Thyroid gland (tissue), 4 donors: Measurements from ENCODE around the gene ALDH2. TPM values are rescaled to one million over a fixed set of nuclear protein-coding genes. Genes with fewer than 3 reads are reported as not detected.
"Not testable (repeated sequence)": the region's sequence is repeated elsewhere in the genome, so short reads cannot be mapped to it uniquely, and the experiment has no call there.

ENCODE experiments used
- DNase-seq, 2 donors: peaks; one replicate each; pipeline ENCODE4 v3.0.0-alpha.2; 2019
- H3K27ac ChIP-seq, 3 donors: fragments of 200-600 bp; sonication (generic); 1 replicate in 2 of 3; 2 replicates in 1 of 3; pipeline ENCODE4 v1.5.1; 2016 to 2019; ENCODE audit warnings: mild to moderate bottlenecking in 1 of 3, moderate library complexity in 1 of 3
- H3K27me3 ChIP-seq: fragments of 200-600 bp; sonication (generic); one replicate; pipeline ENCODE4 v1.5.1; 2019
- H3K36me3 ChIP-seq, 2 donors: fragments of 200-600 bp; sonication (generic); one replicate each; pipeline ENCODE4 v1.5.1; 2016 to 2019
- H3K4me1 ChIP-seq, 2 donors: fragments of 200-600 bp; sonication (generic); one replicate each; pipeline ENCODE4 v1.5.1; 2017 to 2019
- H3K4me3 ChIP-seq, 3 donors: fragments of 200-600 bp; sonication (generic); replicated peaks in 1 of 3; 1 replicate in 2 of 3; 2 replicates in 1 of 3; pipeline ENCODE4 v1.5.1; 2016; ENCODE audit warnings: mild to moderate bottlenecking in 1 of 3
- H3K9me3 ChIP-seq: fragments of 200-600 bp; sonication (generic); one replicate; pipeline ENCODE4 v1.5.1; 2017
- POLR2A ChIP-seq, 2 donors: fragments of 450-650 bp; IDR thresholded peaks; one replicate each; pipeline ENCODE4 v1.6.1; 2017; ENCODE audit warnings: antibody characterized with exemption in 2 of 2, mild to moderate bottlenecking in 2 of 2, moderate library complexity in 1 of 2
- WGBS, 2 donors: methylation state at CpG; one replicate each; pipeline ENCODE4 v1.1.5; 2017; 5-methylcytosine and 5-hydroxymethylcytosine counted together
- intact Hi-C: fragments of 100-400 bp; cut with DNase I; formaldehyde crosslinking; loops from one replicate; pipeline ENCODE4 v1.15.1; 2023
- total RNA-seq, 4 donors: library from RNA; depleted of rRNA; stranded (reverse); fragments of >200 nt; gene quantifications; one replicate each; pipeline ENCODE4 v1.2.3, GENCODE V29; 2016
- TF ChIP-seq, protein P1 (sequence below), 6 experiments: fragments of 200-600 bp in 3 of 6; fragments of 450-650 bp in 3 of 6; sonication (generic) in 3 of 6; IDR thresholded peaks; one replicate each; pipeline ENCODE4 v1.5.1; 2016 to 2019; ENCODE audit warnings: antibody characterized with exemption in 6 of 6, mild to moderate bottlenecking in 2 of 6, inconsistent platforms in 1 of 6, moderate library complexity in 1 of 6

The ALDH2 gene
- total RNA-seq, 4 donors from 2014 or later, result 90.7 to 112 (median 97.8) TPM

DNA sequence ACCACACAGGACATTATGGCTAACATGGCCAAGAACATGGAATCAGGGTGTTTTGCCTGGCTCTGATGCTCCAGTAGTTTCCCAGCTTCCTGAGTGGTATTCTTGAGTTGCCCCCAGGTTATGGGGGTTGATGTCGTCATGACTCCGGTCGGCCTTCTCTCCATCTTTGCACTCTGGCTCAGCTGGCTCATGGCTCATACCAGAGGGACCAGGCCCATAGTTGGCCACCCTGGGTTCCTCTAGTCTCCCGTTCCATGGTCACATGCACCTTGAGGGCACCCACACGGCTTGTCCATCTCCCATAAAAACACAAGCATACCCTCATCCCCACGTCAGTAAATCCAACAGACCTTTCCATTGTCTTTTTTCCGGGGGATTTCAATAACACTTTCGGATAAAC, 51.6 kb downstream of the ALDH2 start:
- no peaks in the 10 kb centered on the region for H3K36me3 ChIP-seq
- H3K9me3 ChIP-seq, result no peaks in the 10 kb centered on the region
- intact Hi-C loops, result loop anchor here (10.0 kb wide), 1 partner anchor 134 kb away; the partner anchor contains the start of genes ACAD10 and BRAP
- H3K4me3 ChIP-seq, result no peak overlapping the region
- TF ChIP-seq, protein P1, sequence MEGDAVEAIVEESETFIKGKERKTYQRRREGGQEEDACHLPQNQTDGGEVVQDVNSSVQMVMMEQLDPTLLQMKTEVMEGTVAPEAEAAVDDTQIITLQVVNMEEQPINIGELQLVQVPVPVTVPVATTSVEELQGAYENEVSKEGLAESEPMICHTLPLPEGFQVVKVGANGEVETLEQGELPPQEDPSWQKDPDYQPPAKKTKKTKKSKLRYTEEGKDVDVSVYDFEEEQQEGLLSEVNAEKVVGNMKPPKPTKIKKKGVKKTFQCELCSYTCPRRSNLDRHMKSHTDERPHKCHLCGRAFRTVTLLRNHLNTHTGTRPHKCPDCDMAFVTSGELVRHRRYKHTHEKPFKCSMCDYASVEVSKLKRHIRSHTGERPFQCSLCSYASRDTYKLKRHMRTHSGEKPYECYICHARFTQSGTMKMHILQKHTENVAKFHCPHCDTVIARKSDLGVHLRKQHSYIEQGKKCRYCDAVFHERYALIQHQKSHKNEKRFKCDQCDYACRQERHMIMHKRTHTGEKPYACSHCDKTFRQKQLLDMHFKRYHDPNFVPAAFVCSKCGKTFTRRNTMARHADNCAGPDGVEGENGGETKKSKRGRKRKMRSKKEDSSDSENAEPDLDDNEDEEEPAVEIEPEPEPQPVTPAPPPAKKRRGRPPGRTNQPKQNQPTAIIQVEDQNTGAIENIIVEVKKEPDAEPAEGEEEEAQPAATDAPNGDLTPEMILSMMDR (IDR thresholded peaks at IDR 0.05), result no peak
- TF ChIP-seq POLR2A (IDR thresholded peaks at IDR 0.05), result no peak
- H3K27me3 ChIP-seq, result no peaks in the 10 kb centered on the region
- DNase-seq, result no peak
- H3K4me1 ChIP-seq, result peaks cover 10% of the 10 kb centered on the region in 2 donors
- WGBS, 2 donors, result 88 to 92% methylated on average over 8 of the region's 8 CpGs
- H3K27ac ChIP-seq, result no peak overlapping the region

DNA sequence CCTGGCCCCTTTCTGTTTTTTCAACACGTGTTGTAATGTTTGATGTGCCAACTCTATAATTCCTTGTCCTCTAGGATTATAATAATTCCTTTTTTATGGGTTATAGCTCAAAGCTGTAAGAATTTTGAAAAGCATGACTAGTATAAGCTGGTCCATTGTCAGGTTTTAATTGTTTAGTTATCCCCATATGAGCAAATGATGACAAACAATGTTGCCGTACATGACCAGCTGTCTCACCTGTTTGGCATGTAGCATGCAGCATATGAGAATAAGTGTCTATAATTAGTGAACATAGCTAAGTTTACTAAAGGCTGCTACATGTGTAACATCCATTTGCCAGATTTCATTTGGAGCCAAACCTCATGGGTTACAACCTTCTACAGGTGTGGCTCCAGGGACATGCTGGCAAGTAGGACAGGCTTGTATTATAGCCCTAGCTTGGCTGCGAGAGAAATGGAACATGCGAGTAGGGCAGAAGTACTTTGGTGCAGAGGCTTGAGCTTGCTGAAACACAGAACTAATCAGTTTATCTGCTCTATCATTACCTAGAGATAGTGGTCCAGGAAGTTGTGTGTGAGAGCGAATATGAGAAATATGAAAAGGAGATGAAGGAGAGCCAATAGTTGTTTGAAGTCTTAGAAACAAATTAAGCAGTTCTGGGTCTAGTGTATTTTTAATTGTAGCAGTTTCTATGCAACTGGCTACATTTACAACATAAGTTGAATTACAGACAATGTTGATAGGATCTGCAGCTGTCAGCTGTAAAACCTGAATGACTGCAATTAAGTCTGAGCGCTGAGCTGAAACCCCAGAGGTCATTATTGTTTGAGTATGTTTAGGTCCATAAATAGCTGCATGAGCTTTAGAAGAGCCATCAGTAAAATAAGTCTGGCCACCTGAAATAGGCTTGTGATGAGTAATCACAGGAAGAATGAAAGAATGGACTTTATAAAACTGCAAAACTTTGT, 52.7 kb downstream of the ALDH2 start:
- H3K27ac ChIP-seq, result no peak overlapping the region
- peaks cover 10% of the 10 kb centered on the region in 2 donors for H3K4me1 ChIP-seq
- DNase-seq, result no peak
- no peaks in the 10 kb centered on the region for H3K36me3 ChIP-seq
- intact Hi-C loops, result loop anchor here (10.0 kb wide), 1 partner anchor 135 kb away; the partner anchor contains the start of genes ACAD10 and BRAP
- 80 to 84% methylated on average over 6 of the region's 6 CpGs for WGBS, 2 donors
- H3K4me3 ChIP-seq, result no peak overlapping the region
- H3K27me3 ChIP-seq, result no peaks in the 10 kb centered on the region
- TF ChIP-seq, protein P1 (IDR thresholded peaks at IDR 0.05), result no peak
- TF ChIP-seq POLR2A (IDR thresholded peaks at IDR 0.05), result no peak
- H3K9me3 ChIP-seq, result no peaks in the 10 kb centered on the region

DNA sequence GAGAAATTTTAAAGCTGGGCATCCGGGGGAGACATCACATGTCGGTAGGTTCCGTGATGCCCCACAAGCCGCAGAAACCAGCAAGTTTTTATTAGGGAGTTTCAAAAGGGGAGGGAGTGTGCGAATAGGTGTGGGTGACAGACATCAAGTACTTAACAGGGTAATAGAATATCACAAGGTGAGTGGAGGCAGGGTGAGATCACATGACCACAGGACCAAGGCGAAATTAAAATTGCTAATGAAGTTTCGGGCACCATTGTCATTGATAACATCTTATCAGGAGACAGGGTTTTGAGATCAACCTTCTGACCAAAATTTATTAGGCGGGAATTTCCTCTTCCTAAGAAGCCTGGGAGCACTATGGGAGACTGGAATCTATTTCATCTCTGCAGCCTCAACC, 54.1 kb downstream of the ALDH2 start:
- H3K4me1 ChIP-seq, result peaks cover 9 to 10% of the 10 kb centered on the region in 2 donors
- DNase-seq, H3K27ac ChIP-seq, H3K27me3 ChIP-seq, intact Hi-C loops, H3K9me3 ChIP-seq, H3K36me3 ChIP-seq, H3K4me3 ChIP-seq: not testable (repeated sequence)
- 88 to 89% methylated on average over 8 of the region's 8 CpGs for WGBS, 2 donors

DNA sequence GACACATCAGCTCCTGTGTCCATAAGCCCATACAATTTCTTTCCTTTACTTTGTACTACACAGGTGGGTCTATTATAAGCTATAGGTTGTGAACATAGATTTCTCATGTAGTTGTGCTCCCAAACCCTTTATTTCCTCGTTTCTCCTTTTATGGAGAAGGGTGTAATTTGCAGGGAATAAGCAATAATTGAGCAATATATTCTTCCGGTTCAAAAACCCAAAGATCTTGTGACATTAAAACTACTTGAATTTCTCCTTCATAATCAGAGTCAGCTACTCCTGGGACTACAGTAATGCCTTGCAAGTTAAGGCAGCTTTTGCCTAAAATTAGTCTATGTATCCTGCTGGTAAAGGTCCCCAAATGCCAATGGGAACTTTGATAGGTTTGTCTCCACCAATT, 56.2 kb downstream of the ALDH2 start:
- Histone ChIP-seq H3K36me3 (no peaks in the 10 kb centered on the region), H3K27ac (no peak overlapping the region), H3K4me1 (no peaks in the 10 kb centered on the region), H3K4me3 (no peak overlapping the region), H3K27me3 (no peaks in the 10 kb centered on the region), H3K9me3 (no peaks in the 10 kb centered on the region)
- WGBS, 2 donors, result 49 to 60% methylated on average over 2 of the region's 2 CpGs
- DNase-seq, result no peak
- intact Hi-C loops, result no loop called here
- TF ChIP-seq, protein P1 (IDR thresholded peaks at IDR 0.05), result no peak
- no peak for TF ChIP-seq POLR2A (IDR thresholded peaks at IDR 0.05)

DNA sequence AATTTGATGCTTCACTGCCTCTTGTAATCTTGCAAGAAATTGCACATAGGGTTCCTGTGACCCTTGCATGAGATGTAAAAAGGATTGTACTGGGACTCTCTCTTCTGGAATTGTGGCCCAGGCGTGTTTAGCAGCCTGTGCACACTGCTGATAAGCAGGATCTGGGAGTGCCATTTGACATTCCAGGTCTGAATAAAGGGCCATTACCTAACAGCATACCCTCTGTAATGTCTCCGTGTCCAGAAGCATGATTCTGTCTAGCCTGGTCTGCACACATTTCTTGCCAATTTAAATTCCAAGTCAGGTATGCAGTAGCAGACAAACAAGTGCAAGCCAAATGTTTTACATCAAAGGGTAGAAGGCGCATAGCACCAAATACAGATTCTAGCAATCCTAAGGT, 57.2 kb downstream of the ALDH2 start:
- 65 to 80% methylated on average over 3 of the region's 3 CpGs for WGBS, 2 donors
- no peak for DNase-seq
- H3K9me3 ChIP-seq, result no peaks in the 10 kb centered on the region
- TF ChIP-seq, protein P1 (IDR thresholded peaks at IDR 0.05), result no peak
- no peak for TF ChIP-seq POLR2A (IDR thresholded peaks at IDR 0.05)
- no peaks in the 10 kb centered on the region for H3K27me3 ChIP-seq
- intact Hi-C loops, result no loop called here
- no peaks in the 10 kb centered on the region for H3K4me1 ChIP-seq
- H3K4me3 ChIP-seq, result no peak overlapping the region
- H3K27ac ChIP-seq, result no peak overlapping the region
- H3K36me3 ChIP-seq, result no peaks in the 10 kb centered on the region

DNA sequence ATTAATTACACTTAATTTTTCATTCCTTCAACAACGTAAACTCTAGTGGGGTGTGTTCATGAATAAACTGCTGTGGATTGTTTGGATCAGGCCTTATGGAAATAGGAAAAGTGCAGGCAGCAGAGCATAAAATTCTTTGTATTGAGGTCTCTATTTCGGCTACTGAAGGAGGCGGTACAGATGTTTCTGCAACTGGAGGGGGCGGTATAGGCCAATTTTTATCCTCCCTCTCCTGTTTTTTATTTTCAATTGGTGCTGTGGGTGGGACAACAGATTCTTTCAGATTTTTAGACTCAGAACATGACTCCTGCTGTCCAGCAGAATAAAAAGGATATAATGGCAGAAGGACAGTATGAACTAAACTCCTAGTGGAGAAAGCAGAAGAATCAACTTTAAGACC, 57.6 kb downstream of the ALDH2 start:
- H3K36me3 ChIP-seq, H3K4me3 ChIP-seq, H3K27me3 ChIP-seq, H3K27ac ChIP-seq, H3K9me3 ChIP-seq, intact Hi-C loops, DNase-seq, H3K4me1 ChIP-seq: not testable (repeated sequence)
- 52 to 53% methylated on average over 4 of the region's 4 CpGs for WGBS, 2 donors
